ENCODE data around the gene NNAT.
"Not testable (repeated sequence)": the region's sequence is repeated elsewhere in the genome, so short reads cannot be mapped to it uniquely, and the experiment has no call there.

The NNAT gene

DNA sequence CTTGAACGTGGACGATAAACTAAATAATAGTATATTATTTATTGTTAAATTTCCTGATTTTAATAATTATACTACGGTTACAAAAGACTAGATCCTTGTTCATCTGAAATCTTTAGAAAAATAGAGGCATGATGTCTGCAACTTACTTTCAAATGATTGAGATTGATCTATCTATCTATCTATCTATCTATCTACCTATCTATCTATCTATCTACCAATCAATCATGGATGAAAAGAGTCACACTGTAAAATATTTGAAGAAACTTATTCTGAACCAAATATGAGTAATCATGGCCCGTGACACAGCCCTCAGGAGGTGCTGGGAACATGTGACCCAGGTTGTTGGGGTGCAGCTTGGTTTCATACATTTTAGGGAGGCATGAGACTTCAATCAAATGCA, 18.4 kb downstream of the NNAT start:
- TF ChIP-seq, protein P1, sequence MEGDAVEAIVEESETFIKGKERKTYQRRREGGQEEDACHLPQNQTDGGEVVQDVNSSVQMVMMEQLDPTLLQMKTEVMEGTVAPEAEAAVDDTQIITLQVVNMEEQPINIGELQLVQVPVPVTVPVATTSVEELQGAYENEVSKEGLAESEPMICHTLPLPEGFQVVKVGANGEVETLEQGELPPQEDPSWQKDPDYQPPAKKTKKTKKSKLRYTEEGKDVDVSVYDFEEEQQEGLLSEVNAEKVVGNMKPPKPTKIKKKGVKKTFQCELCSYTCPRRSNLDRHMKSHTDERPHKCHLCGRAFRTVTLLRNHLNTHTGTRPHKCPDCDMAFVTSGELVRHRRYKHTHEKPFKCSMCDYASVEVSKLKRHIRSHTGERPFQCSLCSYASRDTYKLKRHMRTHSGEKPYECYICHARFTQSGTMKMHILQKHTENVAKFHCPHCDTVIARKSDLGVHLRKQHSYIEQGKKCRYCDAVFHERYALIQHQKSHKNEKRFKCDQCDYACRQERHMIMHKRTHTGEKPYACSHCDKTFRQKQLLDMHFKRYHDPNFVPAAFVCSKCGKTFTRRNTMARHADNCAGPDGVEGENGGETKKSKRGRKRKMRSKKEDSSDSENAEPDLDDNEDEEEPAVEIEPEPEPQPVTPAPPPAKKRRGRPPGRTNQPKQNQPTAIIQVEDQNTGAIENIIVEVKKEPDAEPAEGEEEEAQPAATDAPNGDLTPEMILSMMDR (IDR thresholded peaks at IDR 0.05; ENCODE audit: low read depth, low read length), result no peak
- DNase-seq, result no peak
- Histone ChIP-seq H3K36me3 (no peaks in the 10 kb centered on the region), H3K9me3 (ENCODE audit: severe bottlenecking) (no peaks in the 10 kb centered on the region), H3K27me3 (ENCODE audit: insufficient read depth, low read depth, severe bottlenecking) (no peaks in the 10 kb centered on the region), H3K4me3 (ENCODE audit: low read depth, low read length) (no peak overlapping the region), H3K27ac (no peak overlapping the region)

- Histone ChIP-seq H3K9me3 (ENCODE audit: severe bottlenecking) (no peaks in the 10 kb centered on the region), H3K36me3 (no peaks in the 10 kb centered on the region), H3K27me3 (ENCODE audit: insufficient read depth, low read depth, severe bottlenecking) (no peaks in the 10 kb centered on the region), H3K4me3 (ENCODE audit: low read depth, low read length) (no peak overlapping the region), H3K27ac (no peak overlapping the region)
- DNase-seq, result no peak
- TF ChIP-seq, protein P1 (IDR thresholded peaks at IDR 0.05; ENCODE audit: low read depth, low read length), result no peak
Observed at GRCh38 chr20:37540001-37540400, 19.0 kb downstream of the NNAT start.

- not testable (repeated sequence) for H3K27ac ChIP-seq; DNase-seq; H3K36me3 ChIP-seq; H3K4me3 ChIP-seq (ENCODE audit: low read depth, low read length); H3K27me3 ChIP-seq (ENCODE audit: insufficient read depth, low read depth, severe bottlenecking); H3K9me3 ChIP-seq (ENCODE audit: severe bottlenecking)
Observed at GRCh38 chr20:37540838-37541237, 19.8 kb downstream of the NNAT start.

DNA sequence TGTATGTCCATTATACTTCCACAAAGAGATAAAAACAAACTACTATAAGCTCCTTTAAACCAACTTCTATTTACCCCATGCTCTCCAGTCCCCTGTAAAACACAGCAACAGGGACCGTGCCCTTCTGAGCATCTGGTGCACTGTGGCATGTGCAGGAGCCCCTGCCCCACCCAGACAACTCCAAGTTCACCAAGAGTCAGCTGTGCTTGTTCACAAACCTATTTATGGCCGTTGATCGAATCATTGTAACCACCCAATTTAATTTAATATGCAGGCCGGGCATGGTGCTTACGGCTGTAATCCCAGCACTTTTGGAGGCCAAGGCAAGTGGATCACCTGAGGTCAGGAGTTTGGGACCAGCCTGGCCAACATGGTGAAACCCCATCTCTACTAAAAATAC, 20.3 kb downstream of the NNAT start:
- H3K27ac ChIP-seq, result no peak overlapping the region
- H3K4me3 ChIP-seq (ENCODE audit: low read depth, low read length), result no peak overlapping the region
- DNase-seq, result no peak
- no peaks in the 10 kb centered on the region for H3K9me3 ChIP-seq (ENCODE audit: severe bottlenecking)
- TF ChIP-seq, protein P1 (IDR thresholded peaks at IDR 0.05; ENCODE audit: low read depth, low read length), result no peak
- H3K36me3 ChIP-seq, result no peaks in the 10 kb centered on the region
- no peaks in the 10 kb centered on the region for H3K27me3 ChIP-seq (ENCODE audit: insufficient read depth, low read depth, severe bottlenecking)

GRCh38 chr20:37542281-37542680, 21.2 kb downstream of the NNAT start:
- Histone ChIP-seq H3K9me3 (ENCODE audit: severe bottlenecking) (no peaks in the 10 kb centered on the region), H3K36me3 (no peaks in the 10 kb centered on the region), H3K27me3 (ENCODE audit: insufficient read depth, low read depth, severe bottlenecking) (no peaks in the 10 kb centered on the region), H3K27ac (no peak overlapping the region), H3K4me3 (ENCODE audit: low read depth, low read length) (no peak overlapping the region)
- no peak for DNase-seq
- TF ChIP-seq, protein P1 (IDR thresholded peaks at IDR 0.05; ENCODE audit: low read depth, low read length), result no peak

- peak; percentile 21 for DNase-seq
- Histone ChIP-seq H3K27me3 (ENCODE audit: insufficient read depth, low read depth, severe bottlenecking) (no peaks in the 10 kb centered on the region), H3K27ac (no peak overlapping the region), H3K4me3 (ENCODE audit: low read depth, low read length) (no peak overlapping the region), H3K9me3 (ENCODE audit: severe bottlenecking) (no peaks in the 10 kb centered on the region), H3K36me3 (no peaks in the 10 kb centered on the region)
- TF ChIP-seq, protein P1 (IDR thresholded peaks at IDR 0.05; ENCODE audit: low read depth, low read length), result peak; percentile 56
Observed at GRCh38 chr20:37543828-37544227, 22.8 kb downstream of the NNAT start.

Measured in WERI-Rb-1 (cell line).